H9 (cell line): ENCODE data around the gene ZSCAN16. TPM values are rescaled to one million over a fixed set of nuclear protein-coding genes. Genes with fewer than 3 reads are reported as not detected.

Source experiments
- DNase-seq: peaks from one replicate; pipeline ENCODE4 v3.0.0-alpha.2; 2017
- H2AFZ ChIP-seq: one replicate; pipeline ENCODE4 v1.6.1; 2013; ENCODE audit warnings: mild to moderate bottlenecking, low read length, control low read depth, moderate library complexity
- H2AK5ac ChIP-seq: 2 replicates; pipeline ENCODE4 v1.6.1; 2013; ENCODE audit warnings: low read length, control low read depth, mixed read lengths; ENCODE audit not compliant: insufficient read length
- H2BK120ac ChIP-seq: one replicate; pipeline ENCODE4 v1.6.1; 2013; ENCODE audit warnings: low read depth, mild to moderate bottlenecking, low read length, control low read depth, inconsistent platforms; ENCODE audit not compliant: poor library complexity, severe bottlenecking
- H2BK12ac ChIP-seq: 2 replicates; pipeline ENCODE4 v1.6.1; 2013; ENCODE audit warnings: low read length, control low read depth, mixed read lengths, low read depth; ENCODE audit not compliant: insufficient read length
- H2BK15ac ChIP-seq: 2 replicates; pipeline ENCODE4 v1.6.1; 2013; ENCODE audit warnings: low read depth, low read length, control low read depth
- H2BK20ac ChIP-seq: one replicate; pipeline ENCODE4 v1.6.1; 2013; ENCODE audit warnings: low read depth, mild to moderate bottlenecking, low read length, control low read depth, inconsistent platforms; ENCODE audit not compliant: poor library complexity, severe bottlenecking
- H2BK5ac ChIP-seq: 2 replicates; pipeline ENCODE4 v1.6.1; 2013; ENCODE audit warnings: low read length, control low read depth, mixed read lengths; ENCODE audit not compliant: insufficient read length
- H3K14ac ChIP-seq: 2 replicates; pipeline ENCODE4 v1.6.1; 2013; ENCODE audit warnings: low read length, control low read depth; ENCODE audit not compliant: insufficient read depth
- H3K18ac ChIP-seq: 2 replicates; pipeline ENCODE4 v1.6.1; 2013; ENCODE audit warnings: low read depth, mild to moderate bottlenecking, mixed read lengths, low read length, control low read depth; ENCODE audit not compliant: insufficient read length
- H3K23ac ChIP-seq: 2 replicates; pipeline ENCODE4 v1.6.1; 2013; ENCODE audit warnings: low read length, control low read depth, mixed read lengths, low read depth; ENCODE audit not compliant: insufficient read length
- H3K23me2 ChIP-seq: 2 replicates; pipeline ENCODE4 v1.6.1; 2013; ENCODE audit warnings: low read depth, mild to moderate bottlenecking, mixed read lengths, low read length, control low read depth; ENCODE audit not compliant: insufficient read length, poor library complexity, severe bottlenecking
- H3K27ac ChIP-seq: 2 replicates; pipeline ENCODE4 v1.5.1; 2013; ENCODE audit warnings: low read length, control low read depth, mixed read lengths, low read depth; ENCODE audit not compliant: insufficient read length
- H3K27me3 ChIP-seq: 2 replicates; pipeline ENCODE4 v1.6.1; 2013; ENCODE audit warnings: low read length, control low read depth, inconsistent platforms; ENCODE audit not compliant: insufficient read depth
- H3K4ac ChIP-seq: 2 replicates; pipeline ENCODE4 v1.6.1; 2013; ENCODE audit warnings: low read depth, mild to moderate bottlenecking, control low read depth, inconsistent platforms, low read length, moderate library complexity
- H3K4me1 ChIP-seq: 2 replicates; pipeline ENCODE4 v1.6.1; 2013; ENCODE audit warnings: low read length, control low read depth, inconsistent platforms; ENCODE audit not compliant: insufficient read depth
- H3K4me2 ChIP-seq: 2 replicates; pipeline ENCODE4 v1.6.1; 2013; ENCODE audit warnings: low read length, control low read depth, mixed read lengths; ENCODE audit not compliant: insufficient read length, insufficient read depth
- H3K56ac ChIP-seq: 2 replicates; pipeline ENCODE4 v1.6.1; 2013; ENCODE audit warnings: low read depth, mild to moderate bottlenecking, mixed read lengths, low read length, control low read depth; ENCODE audit not compliant: insufficient read length
- H3K79me1 ChIP-seq: 2 replicates; pipeline ENCODE4 v1.6.1; 2013; ENCODE audit warnings: low read depth, mild to moderate bottlenecking, moderate library complexity, low read length, control low read depth, inconsistent platforms; ENCODE audit not compliant: insufficient read depth, poor library complexity, severe bottlenecking
- H3K79me2 ChIP-seq: 2 replicates; pipeline ENCODE4 v1.6.1; 2013; ENCODE audit warnings: low read length, control low read depth, inconsistent platforms; ENCODE audit not compliant: insufficient read depth
- H3K9ac ChIP-seq: 2 replicates; pipeline ENCODE4 v1.6.1; 2013; ENCODE audit warnings: low read length, control low read depth, mixed read lengths; ENCODE audit not compliant: insufficient read length; ENCODE audit errors: extremely low read depth
- H3K9me3 ChIP-seq: one replicate; pipeline ENCODE4 v1.6.1; 2013; ENCODE audit warnings: low read depth, low read length, inconsistent platforms; ENCODE audit not compliant: control insufficient read depth
- H3T11ph ChIP-seq: one replicate; pipeline ENCODE4 v1.6.1; 2013; ENCODE audit warnings: mild to moderate bottlenecking, low read length, control low read depth, inconsistent platforms
- H4K20me1 ChIP-seq: one replicate; pipeline ENCODE4 v1.6.1; 2013; ENCODE audit not compliant: control insufficient read depth, insufficient read length, insufficient read depth
- H4K5ac ChIP-seq: 2 replicates; pipeline ENCODE4 v1.6.1; 2013; ENCODE audit warnings: low read depth, mild to moderate bottlenecking, mixed read lengths, low read length, control low read depth; ENCODE audit not compliant: insufficient read length
- H4K8ac ChIP-seq: replicated peaks from 2 replicates; pipeline ENCODE4 v1.6.1; 2013; ENCODE audit warnings: low read length, control low read depth, mixed read lengths, low read depth; ENCODE audit not compliant: insufficient read length
- H4K91ac ChIP-seq: 2 replicates; pipeline ENCODE4 v1.6.1; 2013; ENCODE audit warnings: low read depth, mild to moderate bottlenecking, moderate library complexity, mixed read lengths, low read length, control low read depth; ENCODE audit not compliant: insufficient read length
- H3K27ac Mint-ChIP-seq, 3 experiments: 2 replicates in 2 of 3; 3 replicates in 1 of 3; pipeline ENCODE4 v1.8.0; 2020 to 2021; ENCODE audit warnings: mixed read lengths in 3 of 3, mild to moderate bottlenecking in 1 of 3, moderate library complexity in 1 of 3
- H3K27me3 Mint-ChIP-seq: 2 replicates; pipeline ENCODE4 v1.8.0; 2021; ENCODE audit warnings: low read depth, mild to moderate bottlenecking, moderate library complexity, mixed read lengths
- H3K36me3 Mint-ChIP-seq, 3 experiments: 2 replicates in 2 of 3; 3 replicates in 1 of 3; pipeline ENCODE4 v1.8.0; 2020 to 2021; ENCODE audit warnings: low read depth in 3 of 3, mixed read lengths in 3 of 3; ENCODE audit not compliant: insufficient read depth in 1 of 3
- H3K4me1 Mint-ChIP-seq, 2 experiments: 2 replicates each; pipeline ENCODE4 v1.8.0; 2020; ENCODE audit warnings: mixed read lengths in 2 of 2
- H3K4me3 Mint-ChIP-seq, 2 experiments: 2 replicates in 1 of 2; 3 replicates in 1 of 2; pipeline ENCODE4 v1.8.0; 2020 to 2021; ENCODE audit warnings: mild to moderate bottlenecking in 2 of 2, mixed read lengths in 2 of 2, moderate library complexity in 1 of 2
- H3K9me3 Mint-ChIP-seq, 2 experiments: 2 replicates in 1 of 2; 3 replicates in 1 of 2; pipeline ENCODE4 v1.8.0; 2020; ENCODE audit warnings: mild to moderate bottlenecking in 2 of 2, mixed read lengths in 2 of 2, moderate library complexity in 1 of 2
- WGBS: extraction: QIAGEN DNeasy Blood & Tissue Kit; methylation state at CpG from one replicate; pipeline ENCODE4 v1.1.7; 2013; ENCODE audit warnings: missing lambda C conversion rate, low lambda C conversion rate, mixed read lengths; ENCODE audit not compliant: insufficient read length; ENCODE audit errors: extremely low coverage; 5-methylcytosine and 5-hydroxymethylcytosine counted together
- total RNA-seq: library from RNA; stranded (reverse); gene quantifications from 2 replicates; pipeline ENCODE4 v1.2.1, GENCODE V29; 2021
- TF ChIP-seq, protein P1 (sequence below): fragments of 200-600 bp; sonication (generic); conservative IDR thresholded peaks from 3 replicates; pipeline ENCODE4 v1.8.0; 2021; ENCODE audit warnings: antibody characterized with exemption, mild to moderate bottlenecking

ZSCAN16 gene
- total RNA-seq, 1 experiment from 2014 or later: 11.0 TPM

DNA sequence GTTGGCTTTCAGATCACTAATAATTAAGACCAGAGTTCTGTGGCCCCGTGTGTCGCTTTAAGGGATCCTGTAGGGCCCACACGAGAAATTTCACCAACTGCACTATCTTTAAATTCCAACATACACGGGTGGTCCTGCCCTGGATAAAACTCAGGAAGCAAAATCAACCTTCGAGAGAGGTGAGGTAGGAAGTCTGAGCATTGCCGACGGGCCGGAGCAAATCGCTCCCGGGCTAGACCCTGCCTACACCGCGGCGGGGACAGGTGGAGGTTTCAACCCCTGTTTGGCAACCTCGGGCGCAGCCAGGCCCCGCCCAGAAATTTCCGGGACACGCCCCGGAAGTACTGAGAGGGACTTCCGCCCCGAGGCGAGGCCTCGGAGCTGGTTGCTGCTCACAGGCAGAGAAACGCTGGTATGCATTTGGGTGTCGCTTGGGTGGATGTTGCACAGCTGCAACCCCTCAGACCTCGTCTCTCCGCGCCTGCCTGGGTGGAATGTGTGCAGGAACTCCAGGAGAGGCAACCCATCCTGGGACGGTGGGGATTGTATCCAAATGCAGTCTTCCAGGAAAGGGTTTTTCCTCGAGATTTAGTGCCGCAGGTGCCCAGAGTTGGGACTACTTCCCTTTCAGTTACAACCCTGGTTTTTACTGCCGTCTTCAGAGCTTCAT lies 37.1 kb downstream of the ZSCAN16 start:
- Histone ChIP-seq H3K23ac (no peak overlapping the region), H2BK120ac (no peak overlapping the region), H2AFZ (peak overlapping the region; percentile 48), H2BK20ac (no peak overlapping the region), H3K4me1 (no peaks in the 10 kb centered on the region; the same call in 1 of the 2 replicates), H3T11ph (no peak overlapping the region), H4K20me1 (no peaks in the 10 kb centered on the region), H2BK12ac (no peak overlapping the region), H3K14ac (peak overlapping the region; percentile 54; the same call in 1 of the 2 replicates), H3K27me3 (no peaks in the 10 kb centered on the region), H3K79me2 (no peaks in the 10 kb centered on the region), H3K27ac (no peak overlapping the region), H4K5ac (no peak overlapping the region), H2BK15ac (no peak overlapping the region), H3K79me1 (no peaks in the 10 kb centered on the region), H3K4me2 (peak overlapping the region; percentile 72), H3K56ac (no peak overlapping the region), H3K9ac (peak overlapping the region; percentile 81), H2AK5ac (no peak overlapping the region), H4K91ac (no peak overlapping the region), H3K18ac (peak overlapping the region; percentile 49), H3K23me2 (no peaks in the 10 kb centered on the region), H4K8ac (no peak overlapping the region), H3K4ac (no peak overlapping the region), H3K9me3 (no peaks in the 10 kb centered on the region), H2BK5ac (no peak overlapping the region)
- no peak overlapping the region; a peak in 1 of 7 replicates for H3K27ac Mint-ChIP-seq
- WGBS: no CpG with 5 or more reads among the region's 32 CpGs
- peak; percentile 93 for DNase-seq
- peaks cover 8 to 14% of the 10 kb centered on the region in 2 experiments for H3K4me1 Mint-ChIP-seq
- no peaks in the 10 kb centered on the region; a peak in 1 of 5 replicates for H3K9me3 Mint-ChIP-seq
- peaks cover 8 to 24% (median 22%) of the 10 kb centered on the region in 3 experiments for H3K36me3 Mint-ChIP-seq
- H3K27me3 Mint-ChIP-seq: peaks cover 46% of the 10 kb centered on the region
- TF ChIP-seq, protein P1, sequence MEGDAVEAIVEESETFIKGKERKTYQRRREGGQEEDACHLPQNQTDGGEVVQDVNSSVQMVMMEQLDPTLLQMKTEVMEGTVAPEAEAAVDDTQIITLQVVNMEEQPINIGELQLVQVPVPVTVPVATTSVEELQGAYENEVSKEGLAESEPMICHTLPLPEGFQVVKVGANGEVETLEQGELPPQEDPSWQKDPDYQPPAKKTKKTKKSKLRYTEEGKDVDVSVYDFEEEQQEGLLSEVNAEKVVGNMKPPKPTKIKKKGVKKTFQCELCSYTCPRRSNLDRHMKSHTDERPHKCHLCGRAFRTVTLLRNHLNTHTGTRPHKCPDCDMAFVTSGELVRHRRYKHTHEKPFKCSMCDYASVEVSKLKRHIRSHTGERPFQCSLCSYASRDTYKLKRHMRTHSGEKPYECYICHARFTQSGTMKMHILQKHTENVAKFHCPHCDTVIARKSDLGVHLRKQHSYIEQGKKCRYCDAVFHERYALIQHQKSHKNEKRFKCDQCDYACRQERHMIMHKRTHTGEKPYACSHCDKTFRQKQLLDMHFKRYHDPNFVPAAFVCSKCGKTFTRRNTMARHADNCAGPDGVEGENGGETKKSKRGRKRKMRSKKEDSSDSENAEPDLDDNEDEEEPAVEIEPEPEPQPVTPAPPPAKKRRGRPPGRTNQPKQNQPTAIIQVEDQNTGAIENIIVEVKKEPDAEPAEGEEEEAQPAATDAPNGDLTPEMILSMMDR: no peak
- peak overlapping the region; percentile 67 to 76 for H3K4me3 Mint-ChIP-seq
